HCT116 (cell line): ENCODE measurements around the gene DBX2. TPM values are rescaled to one million over a fixed set of nuclear protein-coding genes. Genes with fewer than 3 reads are reported as not detected.

Experiments used
- ATAC-seq: fragments of 200-7000 bp; cut with Tn5 transposase; 2 replicates; pipeline ENCODE4 v1.9.1; 2020; ENCODE audit warnings: mild to moderate bottlenecking, moderate library complexity
- BruUV-seq: library from RNA; stranded (reverse); fragments of 400-500 nt; replicated peaks from 2 replicates; lab custom pipeline; 2021; lab: Mats Ljungman, UMichigan
- CTCF ChIA-PET: fragments of 300-600 bp; sonication (Branson Sonifier 250); formaldehyde crosslinking; loops from one replicate; lab custom pipeline; 2021; ENCODE audit warnings: antibody characterized with exemption; lab: Charles Lee
- POLR2A ChIA-PET: fragments of 300-600, 350-600 bp; sonication (Branson Sonifier 250); formaldehyde crosslinking; loops from one replicate; lab custom pipeline; 2021; ENCODE audit warnings: antibody characterized with exemption; lab: Charles Lee
- RAD21 ChIA-PET, 2 experiments: fragments of 300-600 bp; sonication (Branson Sonifier 250); formaldehyde crosslinking; loops; one replicate each; lab custom pipeline; 2023; ENCODE audit warnings: low total read pairs in 2 of 2; ENCODE audit not compliant: uncharacterized antibody in 2 of 2, unreplicated experiment in 2 of 2, low non-redundant PET in 1 of 2; lab: Charles Lee
- DNase-seq: peaks from one replicate; pipeline ENCODE4 v3.0.0-alpha.2; 2010; ENCODE audit warnings: low read depth, low spot score
- H2AFZ ChIP-seq: fragments of 200-600 bp; shearing (Covaris generic), sonication (generic); 2 replicates; pipeline ENCODE4 v1.6.1; 2017; ENCODE audit warnings: low read depth, mixed run types, mixed read lengths, antibody characterized with exemption, low read length; ENCODE audit not compliant: poor library complexity, severe bottlenecking
- H3K27ac ChIP-seq: 2 replicates; pipeline ENCODE4 v1.5.1; 2012; ENCODE audit warnings: low read depth, low read length
- H3K27me3 ChIP-seq: fragments of 200-600 bp; sonication (generic); 2 replicates; pipeline ENCODE4 v1.6.1; 2016; ENCODE audit warnings: mixed run types, low read length, mixed read lengths; ENCODE audit not compliant: insufficient read depth
- H3K36me3 ChIP-seq, 2 experiments: fragments of 200-500 bp in 1 of 2; fragments of 200-600 bp in 1 of 2; sonication (Bioruptor generic) in 1 of 2; sonication (generic) in 1 of 2; 2 replicates each; pipeline versions ENCODE4 v1.5.1 to v1.6.1; 2014 to 2016; ENCODE audit warnings: low read length in 2 of 2, inconsistent platforms in 1 of 2, mixed read lengths in 1 of 2, mixed run types in 1 of 2; ENCODE audit not compliant: insufficient read depth in 2 of 2, control insufficient read depth in 1 of 2
- H3K4me1 ChIP-seq, 2 experiments: fragments of 200-600 bp in 1 of 2; sonication (generic) in 1 of 2; 2 replicates each; pipeline versions ENCODE4 v1.5.1 to v1.6.1; 2012 to 2017; ENCODE audit warnings: low read length in 2 of 2, inconsistent platforms in 1 of 2, mild to moderate bottlenecking in 1 of 2, mixed read lengths in 1 of 2, mixed run types in 1 of 2, moderate library complexity in 1 of 2; ENCODE audit not compliant: insufficient read depth in 2 of 2, control insufficient read depth in 1 of 2
- H3K4me2 ChIP-seq: fragments of 200-600 bp; sonication (generic); 2 replicates; pipeline ENCODE4 v1.6.1; 2017; ENCODE audit warnings: mixed run types, low read length, mixed read lengths
- H3K4me3 ChIP-seq, 2 experiments: fragments of 200-600 bp in 1 of 2; sonication (generic) in 1 of 2; replicated peaks in 1 of 2; 2 replicates each; pipeline ENCODE4 v1.5.1; 2011 to 2016; ENCODE audit warnings: low read length in 2 of 2, control low read depth in 1 of 2, low read depth in 1 of 2, mild to moderate bottlenecking in 1 of 2, mixed read lengths in 1 of 2, mixed run types in 1 of 2
- H3K79me2 ChIP-seq: fragments of 200-600 bp; sonication (generic); 2 replicates; pipeline ENCODE4 v1.6.1; 2017; ENCODE audit warnings: mild to moderate bottlenecking, mixed run types, low read length, moderate library complexity, mixed read lengths; ENCODE audit not compliant: insufficient read depth
- H3K9ac ChIP-seq: fragments of 200-600 bp; sonication (generic); 2 replicates; pipeline ENCODE4 v1.6.1; 2016; ENCODE audit warnings: low read length, mixed read lengths
- H3K9me2 ChIP-seq: fragments of 200-600 bp; sonication (generic), shearing (Covaris generic); 2 replicates; pipeline ENCODE4 v1.6.1; 2017; ENCODE audit warnings: mixed run types, mild to moderate bottlenecking, moderate library complexity; ENCODE audit not compliant: insufficient read depth
- H3K9me3 ChIP-seq, 2 experiments: fragments of 200-500 bp in 1 of 2; fragments of 200-600 bp in 1 of 2; sonication (Bioruptor generic) in 1 of 2; sonication (generic) in 1 of 2; 2 replicates each; pipeline ENCODE4 v1.6.1; 2014 to 2017; ENCODE audit warnings: low read length in 2 of 2, mixed read lengths in 2 of 2, inconsistent platforms in 1 of 2, low read depth in 1 of 2, mild to moderate bottlenecking in 1 of 2, mixed run types in 1 of 2, moderate library complexity in 1 of 2; ENCODE audit not compliant: control insufficient read depth in 1 of 2, insufficient read depth in 1 of 2
- H4K20me1 ChIP-seq: fragments of 200-600 bp; sonication (generic), shearing (Covaris generic); 2 replicates; pipeline ENCODE4 v1.6.1; 2017; ENCODE audit warnings: mixed run types, mild to moderate bottlenecking, moderate library complexity; ENCODE audit not compliant: insufficient read depth
- EZH2 ChIP-seq: fragments of 200-600 bp; sonication (generic); IDR thresholded peaks from 2 replicates; pipeline ENCODE4 v1.6.1; 2017; ENCODE audit warnings: antibody characterized with exemption, mixed run types
- EZH2phosphoT487 ChIP-seq: fragments of 200-600 bp; IDR thresholded peaks from 2 replicates; pipeline ENCODE4 v1.6.1; 2018; ENCODE audit warnings: antibody characterized with exemption, borderline replicate concordance
- FOSL1 ChIP-seq: IDR thresholded peaks from 2 replicates; pipeline ENCODE4 v1.6.1; 2012; ENCODE audit warnings: low read depth
- JUND ChIP-seq: IDR thresholded peaks from 2 replicates; pipeline ENCODE4 v1.6.1; 2012
- MAX ChIP-seq: IDR thresholded peaks from 2 replicates; pipeline ENCODE4 v1.6.1; 2012
- POLR2A ChIP-seq: IDR thresholded peaks from 2 replicates; pipeline ENCODE4 v1.7.0; 2011; ENCODE audit warnings: borderline replicate concordance; ENCODE audit not compliant: insufficient read depth, insufficient read length; ENCODE audit errors: extremely low read depth
- POLR2AphosphoS5 ChIP-seq: IDR thresholded peaks from 2 replicates; pipeline ENCODE4 v1.6.1; 2011; ENCODE audit warnings: mild to moderate bottlenecking, low read depth, low read length, moderate library complexity
- RAD21 ChIP-seq: IDR thresholded peaks from 2 replicates; pipeline ENCODE4 v1.6.1; 2012; ENCODE audit warnings: low read depth, mild to moderate bottlenecking
- SIN3A ChIP-seq: IDR thresholded peaks from 2 replicates; pipeline ENCODE4 v1.6.1; 2012; ENCODE audit warnings: low read depth
- SP1 ChIP-seq: IDR thresholded peaks from 2 replicates; pipeline ENCODE4 v1.6.1; 2012; ENCODE audit warnings: low read depth
- SRF ChIP-seq: IDR thresholded peaks from 2 replicates; pipeline ENCODE4 v1.6.1; 2012; ENCODE audit warnings: low read depth
- TCF7L2 ChIP-seq: IDR thresholded peaks from 2 replicates; pipeline ENCODE4 v1.7.0; 2011; ENCODE audit warnings: borderline replicate concordance, inconsistent platforms; ENCODE audit not compliant: insufficient read depth, insufficient read length; ENCODE audit errors: extremely low read depth
- YY1 ChIP-seq: IDR thresholded peaks from 2 replicates; pipeline ENCODE4 v1.6.1; 2011; ENCODE audit warnings: low read length, low read depth, moderate library complexity, mild to moderate bottlenecking; ENCODE audit not compliant: insufficient replicate concordance; ENCODE audit errors: extremely low read depth
- ZFX ChIP-seq: fragments of 450-650 bp; IDR thresholded peaks from 2 replicates; pipeline ENCODE4 v1.6.1; 2017
- ZNF274 ChIP-seq: fragments of 200-500 bp; sonication (Bioruptor generic); IDR thresholded peaks from 2 replicates; pipeline ENCODE4 v1.6.1; 2014; ENCODE audit warnings: mild to moderate bottlenecking, low read depth, low read length, inconsistent platforms
- intact Hi-C: fragments of 100-400 bp; cut with micrococcal nuclease; formaldehyde crosslinking; loops from 2 replicates; pipeline ENCODE4 v1.10.0; 2022
- total RNA-seq: library from RNA; stranded (reverse); gene quantifications from one replicate; pipeline ENCODE4 v1.2.1, GENCODE V29; 2021; ENCODE audit not compliant: unreplicated experiment
- TF ChIP-seq, protein P1 (sequence below): IDR thresholded peaks from 2 replicates; pipeline ENCODE4 v1.6.1; 2011; ENCODE audit warnings: mild to moderate bottlenecking, low read length, moderate library complexity; ENCODE audit not compliant: insufficient replicate concordance; ENCODE audit errors: extremely low read depth

Gene DBX2
- total RNA-seq, 1 experiment from 2014 or later = not detected

- no peak for TF ChIP-seq ZNF274
- no peak for TF ChIP-seq ZFX
- TF ChIP-seq SRF = no peak
- no peak for TF ChIP-seq SP1
- TF ChIP-seq EZH2phosphoT487 = no peak
- TF ChIP-seq POLR2A = no peak
- no peak for TF ChIP-seq FOSL1
- no peak for TF ChIP-seq TCF7L2
These were observed 38.1 kb downstream of the DBX2 start (continued) for GRCh38 chr12:45012749-45013148.

GRCh38 chr12:45010059-45010458 lies 40.8 kb downstream of the DBX2 start:
- CTCF ChIA-PET = no interaction called here
- H4K20me1 ChIP-seq = no peaks in the 10 kb centered on the region
- no TSS peak for BruUV-seq

More at GRCh38 chr12:45010059-45010458, 40.8 kb downstream of the DBX2 start:
- POLR2A ChIA-PET = no interaction called here
- Histone ChIP-seq H3K36me3 (no peaks in the 10 kb centered on the region), H3K4me3 (no peak overlapping the region), H2AFZ (no peak overlapping the region), H3K4me2 (no peak overlapping the region), H3K9ac (no peak overlapping the region), H3K9me2 (no peaks in the 10 kb centered on the region), H3K79me2 (no peaks in the 10 kb centered on the region), H3K4me1 (no peaks in the 10 kb centered on the region), H3K9me3 (no peaks in the 10 kb centered on the region), H3K27ac (no peak overlapping the region), H3K27me3 (no peaks in the 10 kb centered on the region)
- DNase-seq = no peak
- TF ChIP-seq JUND (no peak), ZNF274 (no peak), POLR2AphosphoS5 (no peak), SIN3A (no peak), EZH2 (no peak), ZFX (no peak), TCF7L2 (no peak), YY1 (no peak), RAD21 (no peak), FOSL1 (no peak), MAX (no peak), POLR2A (no peak)
- TF ChIP-seq, protein P1, sequence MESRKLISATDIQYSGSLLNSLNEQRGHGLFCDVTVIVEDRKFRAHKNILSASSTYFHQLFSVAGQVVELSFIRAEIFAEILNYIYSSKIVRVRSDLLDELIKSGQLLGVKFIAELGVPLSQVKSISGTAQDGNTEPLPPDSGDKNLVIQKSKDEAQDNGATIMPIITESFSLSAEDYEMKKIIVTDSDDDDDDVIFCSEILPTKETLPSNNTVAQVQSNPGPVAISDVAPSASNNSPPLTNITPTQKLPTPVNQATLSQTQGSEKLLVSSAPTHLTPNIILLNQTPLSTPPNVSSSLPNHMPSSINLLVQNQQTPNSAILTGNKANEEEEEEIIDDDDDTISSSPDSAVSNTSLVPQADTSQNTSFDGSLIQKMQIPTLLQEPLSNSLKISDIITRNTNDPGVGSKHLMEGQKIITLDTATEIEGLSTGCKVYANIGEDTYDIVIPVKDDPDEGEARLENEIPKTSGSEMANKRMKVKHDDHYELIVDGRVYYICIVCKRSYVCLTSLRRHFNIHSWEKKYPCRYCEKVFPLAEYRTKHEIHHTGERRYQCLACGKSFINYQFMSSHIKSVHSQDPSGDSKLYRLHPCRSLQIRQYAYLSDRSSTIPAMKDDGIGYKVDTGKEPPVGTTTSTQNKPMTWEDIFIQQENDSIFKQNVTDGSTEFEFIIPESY = no peak
- intact Hi-C loops = no loop called here
- RAD21 ChIA-PET = no interaction called here
- ATAC-seq = no peak
